Fibroblast of pulmonary artery (primary cell): ENCODE data around the gene MAK.
"Not testable (repeated sequence)": the region's sequence is repeated elsewhere in the genome, so short reads cannot be mapped to it uniquely, and the experiment has no call there.

Experiments
- DNase-seq: peaks from one replicate; pipeline ENCODE4 v3.0.0-alpha.2; 2010; ENCODE audit warnings: low read depth
- H3K4me3 ChIP-seq: replicated peaks from 2 replicates; pipeline ENCODE4 v1.5.1; 2011; ENCODE audit warnings: low read depth, mild to moderate bottlenecking, control low read depth, low read length, moderate library complexity
- CTCF ChIP-seq: IDR thresholded peaks from 2 replicates; pipeline ENCODE4 v1.5.1; 2011; ENCODE audit warnings: mild to moderate bottlenecking, control low read depth, low read length, inconsistent platforms; ENCODE audit errors: missing control alignments

Gene MAK

GRCh38 chr6:10771371-10771894, 66.9 kb downstream of the MAK start:
- no peak for TF ChIP-seq CTCF
- H3K4me3 ChIP-seq: no peak overlapping the region
- no peak for DNase-seq

GRCh38 chr6:10769419-10769818, 68.9 kb downstream of the MAK start:
- no peak overlapping the region for H3K4me3 ChIP-seq
- TF ChIP-seq CTCF: no peak
- DNase-seq: no peak

GRCh38 chr6:10763006-10763405, 75.3 kb downstream of the MAK start:
- DNase-seq: peak; percentile 56
- H3K4me3 ChIP-seq: no peak overlapping the region
- TF ChIP-seq CTCF: no peak

- no peak for TF ChIP-seq CTCF
- peak; percentile 52 for DNase-seq
- no peak overlapping the region for H3K4me3 ChIP-seq
Measured at GRCh38 chr6:10759884-10760329, 78.4 kb downstream of the MAK start.

- DNase-seq: peak; percentile 92
- TF ChIP-seq CTCF: peak; percentile 58
- H3K4me3 ChIP-seq: no peak overlapping the region
Measured at GRCh38 chr6:10759312-10759839, 79.0 kb downstream of the MAK start.

- no peak for DNase-seq
- no peak for TF ChIP-seq CTCF
- H3K4me3 ChIP-seq: no peak overlapping the region
Measured at GRCh38 chr6:10756085-10756484, 82.3 kb downstream of the MAK start.

GRCh38 chr6:10751757-10752156, 86.6 kb downstream of the MAK start:
- not testable (repeated sequence) for DNase-seq

GRCh38 chr6:10750568-10750967, 87.8 kb downstream of the MAK start:
- not testable (repeated sequence) for DNase-seq, H3K4me3 ChIP-seq

More at GRCh38 chr6:10751757-10752156, 86.6 kb downstream of the MAK start:
- not testable (repeated sequence) for H3K4me3 ChIP-seq
